GM12878 (cell line): Measurements from ENCODE around the gene TRPM8.

Experiments
- CEBPB ChIP-seq, 2 experiments: fragments of 150-350 bp in 1 of 2; IDR thresholded peaks; 2 replicates each; pipeline ENCODE4 v1.6.1; 2012 to 2014; ENCODE audit warnings: low read depth in 2 of 2, low read length in 2 of 2, borderline replicate concordance in 1 of 2, inconsistent platforms in 1 of 2
- EZH2 ChIP-seq: IDR thresholded peaks from 2 replicates; pipeline ENCODE4 v1.6.1; 2012; ENCODE audit warnings: low read depth, mild to moderate bottlenecking, control low read depth, inconsistent platforms, low read length, borderline replicate concordance; ENCODE audit not compliant: control insufficient read depth
- FOXM1 ChIP-seq: IDR thresholded peaks from 2 replicates; pipeline ENCODE4 v1.6.1; 2012; ENCODE audit warnings: low read depth, mild to moderate bottlenecking, inconsistent platforms, low read length, moderate library complexity
- JUND ChIP-seq: IDR thresholded peaks from 2 replicates; pipeline ENCODE4 v1.6.1; 2012; ENCODE audit warnings: low read depth, mild to moderate bottlenecking, low read length, improper control_type of control experiment, moderate library complexity
- TBL1XR1 ChIP-seq: IDR thresholded peaks from 2 replicates; pipeline ENCODE4 v1.6.1; 2012; ENCODE audit warnings: low read depth, low read length, improper control_type of control experiment
- YY1 ChIP-seq: IDR thresholded peaks from 2 replicates; pipeline ENCODE4 v1.6.1; 2011; ENCODE audit warnings: low read depth, mild to moderate bottlenecking, low read length
- TF ChIP-seq, protein P1 (sequence below), 3 experiments: IDR thresholded peaks in 2 of 3; conservative IDR thresholded peaks in 1 of 3; 2 replicates each; pipeline ENCODE4 v1.5.1; 2011; ENCODE audit warnings: low read depth in 3 of 3, low read length in 3 of 3, mild to moderate bottlenecking in 3 of 3, control low read depth in 2 of 3, moderate library complexity in 2 of 3, inconsistent platforms in 1 of 3, mixed read lengths in 1 of 3; ENCODE audit not compliant: control insufficient read depth in 2 of 3, insufficient read depth in 1 of 3; ENCODE audit errors: extremely low read depth in 1 of 3
- TF ChIP-seq, protein P2 (sequence below): fragments of 450-650 bp; IDR thresholded peaks from 2 replicates; pipeline ENCODE4 v1.6.1; 2016; ENCODE audit warnings: mild to moderate bottlenecking, moderate library complexity, borderline replicate concordance
- TF ChIP-seq, protein P3 (sequence below): IDR thresholded peaks from 2 replicates; pipeline ENCODE4 v1.6.1; 2012; ENCODE audit warnings: low read depth, low read length, improper control_type of control experiment

DNA sequence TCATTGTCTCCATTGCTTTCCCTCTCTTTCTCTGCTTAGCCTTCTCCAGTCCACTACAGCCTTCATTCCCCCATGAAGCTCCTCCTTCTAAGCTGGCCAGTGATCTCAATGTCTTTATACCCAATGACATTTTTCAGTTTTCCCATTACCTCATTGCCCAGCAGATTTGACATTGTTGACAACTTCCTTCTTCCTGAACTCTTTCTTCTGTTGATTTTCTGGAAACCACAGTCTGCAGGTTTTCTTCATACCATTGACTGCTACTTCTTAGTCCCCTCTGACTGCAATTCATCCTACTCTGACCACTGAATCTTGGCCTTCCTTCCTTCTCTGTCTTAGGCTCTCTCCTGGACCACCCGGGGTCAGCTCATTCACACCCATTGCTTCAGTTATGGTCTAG is 110.5 kb downstream of the TRPM8 start:
- TF ChIP-seq, protein P1, sequence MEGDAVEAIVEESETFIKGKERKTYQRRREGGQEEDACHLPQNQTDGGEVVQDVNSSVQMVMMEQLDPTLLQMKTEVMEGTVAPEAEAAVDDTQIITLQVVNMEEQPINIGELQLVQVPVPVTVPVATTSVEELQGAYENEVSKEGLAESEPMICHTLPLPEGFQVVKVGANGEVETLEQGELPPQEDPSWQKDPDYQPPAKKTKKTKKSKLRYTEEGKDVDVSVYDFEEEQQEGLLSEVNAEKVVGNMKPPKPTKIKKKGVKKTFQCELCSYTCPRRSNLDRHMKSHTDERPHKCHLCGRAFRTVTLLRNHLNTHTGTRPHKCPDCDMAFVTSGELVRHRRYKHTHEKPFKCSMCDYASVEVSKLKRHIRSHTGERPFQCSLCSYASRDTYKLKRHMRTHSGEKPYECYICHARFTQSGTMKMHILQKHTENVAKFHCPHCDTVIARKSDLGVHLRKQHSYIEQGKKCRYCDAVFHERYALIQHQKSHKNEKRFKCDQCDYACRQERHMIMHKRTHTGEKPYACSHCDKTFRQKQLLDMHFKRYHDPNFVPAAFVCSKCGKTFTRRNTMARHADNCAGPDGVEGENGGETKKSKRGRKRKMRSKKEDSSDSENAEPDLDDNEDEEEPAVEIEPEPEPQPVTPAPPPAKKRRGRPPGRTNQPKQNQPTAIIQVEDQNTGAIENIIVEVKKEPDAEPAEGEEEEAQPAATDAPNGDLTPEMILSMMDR (IDR thresholded peaks at IDR 0.05 in 2 of 3, conservative IDR thresholded peaks at IDR 0.05 in 1 of 3; ENCODE audit: control insufficient read depth in 2 of 3, extremely low read depth in 1 of 3, insufficient read depth in 1 of 3, low read depth in 3 of 3, low read length in 3 of 3), result no peak
- TF ChIP-seq JUND (no peak), FOXM1 (no peak), CEBPB (IDR thresholded peaks at IDR 0.05; ENCODE audit: borderline replicate concordance in 1 of 2, low read depth in 2 of 2, low read length in 2 of 2) (no peak), YY1 (no peak), TBL1XR1 (no peak), EZH2 (no peak)
- TF ChIP-seq, protein P2, sequence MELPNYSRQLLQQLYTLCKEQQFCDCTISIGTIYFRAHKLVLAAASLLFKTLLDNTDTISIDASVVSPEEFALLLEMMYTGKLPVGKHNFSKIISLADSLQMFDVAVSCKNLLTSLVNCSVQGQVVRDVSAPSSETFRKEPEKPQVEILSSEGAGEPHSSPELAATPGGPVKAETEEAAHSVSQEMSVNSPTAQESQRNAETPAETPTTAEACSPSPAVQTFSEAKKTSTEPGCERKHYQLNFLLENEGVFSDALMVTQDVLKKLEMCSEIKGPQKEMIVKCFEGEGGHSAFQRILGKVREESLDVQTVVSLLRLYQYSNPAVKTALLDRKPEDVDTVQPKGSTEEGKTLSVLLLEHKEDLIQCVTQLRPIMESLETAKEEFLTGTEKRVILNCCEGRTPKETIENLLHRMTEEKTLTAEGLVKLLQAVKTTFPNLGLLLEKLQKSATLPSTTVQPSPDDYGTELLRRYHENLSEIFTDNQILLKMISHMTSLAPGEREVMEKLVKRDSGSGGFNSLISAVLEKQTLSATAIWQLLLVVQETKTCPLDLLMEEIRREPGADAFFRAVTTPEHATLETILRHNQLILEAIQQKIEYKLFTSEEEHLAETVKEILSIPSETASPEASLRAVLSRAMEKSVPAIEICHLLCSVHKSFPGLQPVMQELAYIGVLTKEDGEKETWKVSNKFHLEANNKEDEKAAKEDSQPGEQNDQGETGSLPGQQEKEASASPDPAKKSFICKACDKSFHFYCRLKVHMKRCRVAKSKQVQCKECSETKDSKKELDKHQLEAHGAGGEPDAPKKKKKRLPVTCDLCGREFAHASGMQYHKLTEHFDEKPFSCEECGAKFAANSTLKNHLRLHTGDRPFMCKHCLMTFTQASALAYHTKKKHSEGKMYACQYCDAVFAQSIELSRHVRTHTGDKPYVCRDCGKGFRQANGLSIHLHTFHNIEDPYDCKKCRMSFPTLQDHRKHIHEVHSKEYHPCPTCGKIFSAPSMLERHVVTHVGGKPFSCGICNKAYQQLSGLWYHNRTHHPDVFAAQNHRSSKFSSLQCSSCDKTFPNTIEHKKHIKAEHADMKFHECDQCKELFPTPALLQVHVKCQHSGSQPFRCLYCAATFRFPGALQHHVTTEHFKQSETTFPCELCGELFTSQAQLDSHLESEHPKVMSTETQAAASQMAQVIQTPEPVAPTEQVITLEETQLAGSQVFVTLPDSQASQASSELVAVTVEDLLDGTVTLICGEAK, result no peak
- TF ChIP-seq, protein P3, sequence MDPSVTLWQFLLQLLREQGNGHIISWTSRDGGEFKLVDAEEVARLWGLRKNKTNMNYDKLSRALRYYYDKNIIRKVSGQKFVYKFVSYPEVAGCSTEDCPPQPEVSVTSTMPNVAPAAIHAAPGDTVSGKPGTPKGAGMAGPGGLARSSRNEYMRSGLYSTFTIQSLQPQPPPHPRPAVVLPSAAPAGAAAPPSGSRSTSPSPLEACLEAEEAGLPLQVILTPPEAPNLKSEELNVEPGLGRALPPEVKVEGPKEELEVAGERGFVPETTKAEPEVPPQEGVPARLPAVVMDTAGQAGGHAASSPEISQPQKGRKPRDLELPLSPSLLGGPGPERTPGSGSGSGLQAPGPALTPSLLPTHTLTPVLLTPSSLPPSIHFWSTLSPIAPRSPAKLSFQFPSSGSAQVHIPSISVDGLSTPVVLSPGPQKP, result no peak
